ENCODE results near the gene NPLOC4.

GRCh38 chr17:81591971-81592370 lies 44.9 kb downstream of the NPLOC4 start:
- TF ChIP-seq CTCF (IDR thresholded peaks at IDR 0.05) (no peak), ZFX (IDR thresholded peaks at IDR 0.05; ENCODE audit: borderline replicate concordance) (no peak)

All from 22Rv1 (cell line).